H1 (cell line): ENCODE measurements around the gene OMA1. TPM values are rescaled to one million over a fixed set of nuclear protein-coding genes. Genes with fewer than 3 reads are reported as not detected.

Experiments
- CTCF ChIA-PET: fragments of 300-600 bp; sonication (Branson Sonifier 250); formaldehyde crosslinking; loops from one replicate; lab custom pipeline; 2021; ENCODE audit not compliant: partially characterized antibody; lab: Charles Lee
- POLR2A ChIA-PET: fragments of 300-600 bp; sonication (Branson Sonifier 250); formaldehyde crosslinking; loops from one replicate; lab custom pipeline; 2021; ENCODE audit warnings: inconsistent platforms; ENCODE audit not compliant: partially characterized antibody; lab: Charles Lee
- DNase-seq, 2 experiments: peaks; one replicate each; pipeline versions ENCODE4 v3.0.0 to v3.0.0-alpha.2; 2010 to 2022; ENCODE audit warnings: low spot score in 2 of 2, low read depth in 1 of 2, mixed read lengths in 1 of 2
- FAIRE-seq: peaks from 2 replicates; lab custom pipeline; 2011; peaks lifted over from hg19 to GRCh38; lab: Jason Lieb, UNC
- H2AFZ ChIP-seq: 2 replicates; pipeline ENCODE4 v1.8.1; 2012; ENCODE audit warnings: low read length, inconsistent platforms
- H2AK5ac ChIP-seq: 2 replicates; pipeline ENCODE4 v1.6.1; 2013; ENCODE audit warnings: low read depth, low read length
- H2BK120ac ChIP-seq: replicated peaks from 2 replicates; pipeline ENCODE3; 2013; ENCODE audit warnings: low read depth, low read length, inconsistent platforms
- H2BK12ac ChIP-seq: 2 replicates; pipeline ENCODE4 v1.6.1; 2013; ENCODE audit warnings: low read depth, low read length
- H2BK15ac ChIP-seq: 2 replicates; pipeline ENCODE4 v1.6.1; 2013; ENCODE audit warnings: low read length
- H2BK20ac ChIP-seq: 2 replicates; pipeline ENCODE4 v1.6.1; 2013; ENCODE audit warnings: low read length
- H2BK5ac ChIP-seq: 2 replicates; pipeline ENCODE4 v1.6.1; 2013; ENCODE audit warnings: low read depth, low read length
- H3K14ac ChIP-seq: 2 replicates; pipeline ENCODE4 v1.6.1; 2013; ENCODE audit warnings: inconsistent platforms; ENCODE audit not compliant: insufficient read length
- H3K18ac ChIP-seq: 2 replicates; pipeline ENCODE4 v1.6.1; 2013; ENCODE audit warnings: low read length; ENCODE audit errors: extremely low read depth
- H3K23ac ChIP-seq: 2 replicates; pipeline ENCODE4 v1.6.1; 2013; ENCODE audit warnings: inconsistent platforms; ENCODE audit not compliant: insufficient read length
- H3K23me2 ChIP-seq: 2 replicates; pipeline ENCODE4 v1.6.1; 2013; ENCODE audit warnings: low read depth, low read length
- H3K27ac ChIP-seq: 2 replicates; pipeline ENCODE4 v1.6.1; 2011; ENCODE audit warnings: low read depth, low read length, inconsistent platforms
- H3K27me3 ChIP-seq, 4 experiments: replicated peaks in 1 of 4; 1 replicate in 1 of 4; 2 replicates in 3 of 4; pipeline versions ENCODE4 v1.6.1 to v1.8.1; 2011 to 2013; ENCODE audit warnings: low read length in 3 of 4, mild to moderate bottlenecking in 3 of 4, inconsistent platforms in 2 of 4, mixed read lengths in 2 of 4, moderate library complexity in 1 of 4; ENCODE audit not compliant: control insufficient read depth in 3 of 4, insufficient read depth in 3 of 4; ENCODE audit errors: extremely low read depth in 1 of 4
- H3K36me3 ChIP-seq, 4 experiments: 2 replicates each; pipeline versions ENCODE4 v1.6.1 to v1.8.1; 2011 to 2013; ENCODE audit warnings: mild to moderate bottlenecking in 4 of 4, low read length in 3 of 4, moderate library complexity in 2 of 4, control low read depth in 1 of 4, inconsistent platforms in 1 of 4; ENCODE audit not compliant: insufficient read depth in 4 of 4, control insufficient read depth in 2 of 4
- H3K4ac ChIP-seq: replicated peaks from 2 replicates; pipeline ENCODE3; 2013; ENCODE audit warnings: low read length, low read depth, mixed read lengths, inconsistent platforms; ENCODE audit not compliant: insufficient read length
- H3K4me1 ChIP-seq, 4 experiments: replicated peaks in 1 of 4; 1 replicate in 1 of 4; 2 replicates in 3 of 4; pipeline versions ENCODE4 v1.6.1 to v1.8.1; 2011 to 2013; ENCODE audit warnings: low read length in 3 of 4, inconsistent platforms in 2 of 4, mixed read lengths in 1 of 4; ENCODE audit not compliant: insufficient read depth in 4 of 4, control insufficient read depth in 3 of 4
- H3K4me2 ChIP-seq, 2 experiments: 2 replicates each; pipeline versions ENCODE4 v1.6.1 to v1.8.1; 2011 to 2013; ENCODE audit warnings: low read depth in 2 of 2, low read length in 2 of 2, control low read depth in 1 of 2, inconsistent platforms in 1 of 2, mild to moderate bottlenecking in 1 of 2; ENCODE audit not compliant: insufficient read depth in 1 of 2
- H3K4me3 ChIP-seq, 4 experiments: fragments of 200-600, 300-600 bp in 1 of 4; sonication (generic), shearing (Covaris generic), sonication (Bioruptor Twin) in 1 of 4; 2 replicates each; pipeline versions ENCODE4 v1.5.1 to v1.8.1; 2011 to 2016; ENCODE audit warnings: low read length in 4 of 4, low read depth in 3 of 4, control low read depth in 2 of 4, inconsistent platforms in 2 of 4, mild to moderate bottlenecking in 2 of 4, mixed read lengths in 1 of 4, moderate library complexity in 1 of 4; ENCODE audit not compliant: insufficient read depth in 2 of 4; ENCODE audit errors: extremely low read depth in 1 of 4
- H3K56ac ChIP-seq: replicated peaks from 2 replicates; pipeline ENCODE3; 2013; ENCODE audit warnings: low read depth, mild to moderate bottlenecking, mixed read lengths, low read length, inconsistent platforms; ENCODE audit not compliant: insufficient read length
- H3K79me1 ChIP-seq: 2 replicates; pipeline ENCODE4 v1.6.1; 2013; ENCODE audit warnings: low read depth, low read length, control low read depth
- H3K79me2 ChIP-seq, 2 experiments: 2 replicates each; pipeline versions ENCODE4 v1.6.1 to v1.8.1; 2012 to 2013; ENCODE audit warnings: low read length in 2 of 2, mild to moderate bottlenecking in 2 of 2, inconsistent platforms in 1 of 2; ENCODE audit not compliant: insufficient read depth in 2 of 2, control insufficient read depth in 1 of 2
- H3K9ac ChIP-seq, 4 experiments: replicated peaks in 1 of 4; 1 replicate in 1 of 4; 2 replicates in 3 of 4; pipeline versions ENCODE4 v1.6.1 to v1.8.1; 2011 to 2013; ENCODE audit warnings: low read depth in 3 of 4, low read length in 3 of 4, control low read depth in 2 of 4, mild to moderate bottlenecking in 2 of 4, moderate library complexity in 2 of 4, inconsistent platforms in 1 of 4; ENCODE audit errors: extremely low read depth in 1 of 4
- H3K9me3 ChIP-seq, 2 experiments: 2 replicates each; pipeline versions ENCODE4 v1.6.1 to v1.8.1; 2012 to 2013; ENCODE audit warnings: mild to moderate bottlenecking in 2 of 2, moderate library complexity in 2 of 2, control low read depth in 1 of 2, inconsistent platforms in 1 of 2, low read depth in 1 of 2, low read length in 1 of 2, mixed read lengths in 1 of 2; ENCODE audit not compliant: insufficient read depth in 2 of 2
- H4K20me1 ChIP-seq, 2 experiments: replicated peaks in 1 of 2; 2 replicates each; pipeline versions ENCODE3 to v1.8.1; 2011 to 2013; ENCODE audit warnings: inconsistent platforms in 2 of 2, low read length in 2 of 2, mild to moderate bottlenecking in 1 of 2; ENCODE audit not compliant: insufficient read depth in 2 of 2, control insufficient read depth in 1 of 2
- H4K5ac ChIP-seq: 2 replicates; pipeline ENCODE4 v1.6.1; 2013; ENCODE audit warnings: low read length, low read depth, mixed read lengths, inconsistent platforms; ENCODE audit not compliant: insufficient read length
- H4K8ac ChIP-seq: 2 replicates; pipeline ENCODE4 v1.8.0; 2013; ENCODE audit warnings: mild to moderate bottlenecking, moderate library complexity, low read length, inconsistent platforms; ENCODE audit not compliant: insufficient read depth; ENCODE audit errors: extremely low read depth
- H4K91ac ChIP-seq: replicated peaks from 2 replicates; pipeline ENCODE3; 2013; ENCODE audit warnings: low read length, mixed read lengths, inconsistent platforms; ENCODE audit not compliant: insufficient read length
- CBX5 ChIP-seq: fragments of 300-800, 300-1000 bp; sonication (generic); IDR thresholded peaks from 2 replicates; pipeline ENCODE4 v1.7.1; 2016; ENCODE audit warnings: antibody characterized with exemption, low read length, low read depth
- EP300 ChIP-seq, 2 experiments: IDR thresholded peaks; 1 replicate in 1 of 2; 2 replicates in 1 of 2; pipeline ENCODE4 v1.6.1; 2011 to 2012; ENCODE audit warnings: low read depth in 2 of 2, low read length in 2 of 2, mild to moderate bottlenecking in 2 of 2, borderline replicate concordance in 1 of 2, inconsistent platforms in 1 of 2, moderate library complexity in 1 of 2
- JUN ChIP-seq: IDR thresholded peaks from 2 replicates; pipeline ENCODE4 v1.6.1; 2011; ENCODE audit warnings: low read depth, mild to moderate bottlenecking, improper control_type of control experiment, low read length
- KDM4A ChIP-seq: IDR thresholded peaks from one replicate; pipeline ENCODE4 v1.7.1; 2012; ENCODE audit warnings: low read depth, mild to moderate bottlenecking, moderate library complexity, low read length, inconsistent platforms; ENCODE audit not compliant: severe bottlenecking
- MAFK ChIP-seq: IDR thresholded peaks from 2 replicates; pipeline ENCODE4 v1.6.1; 2012; ENCODE audit warnings: low read depth, mild to moderate bottlenecking, improper control_type of control experiment, low read length
- NANOG ChIP-seq: IDR thresholded peaks from 2 replicates; pipeline ENCODE4 v1.6.1; 2011; ENCODE audit warnings: low read length, low read depth, mild to moderate bottlenecking, inconsistent platforms; ENCODE audit not compliant: insufficient read depth, poor library complexity, severe bottlenecking
- RXRA ChIP-seq: IDR thresholded peaks from 2 replicates; pipeline ENCODE4 v1.6.1; 2011; ENCODE audit warnings: low read depth, mild to moderate bottlenecking, low read length, moderate library complexity; ENCODE audit not compliant: insufficient read depth
- TAF1 ChIP-seq: IDR thresholded peaks from 2 replicates; pipeline ENCODE4 v1.6.1; 2011; ENCODE audit warnings: mild to moderate bottlenecking, low read depth, low read length
- ZNF274 ChIP-seq: IDR thresholded peaks from 2 replicates; pipeline ENCODE4 v1.7.0; 2012; ENCODE audit warnings: low read length, borderline replicate concordance; ENCODE audit errors: extremely low read depth
- WGBS, 2 experiments: shearing (Covaris generic) in 1 of 2; methylation state at CpG; one replicate each; pipeline versions ENCODE4 v1.1.6 to v1.1.7; 2013 to 2015; ENCODE audit warnings: low lambda C conversion rate in 2 of 2, mixed read lengths in 2 of 2, inconsistent platforms in 1 of 2, low coverage in 1 of 2, missing lambda C conversion rate in 1 of 2; ENCODE audit not compliant: insufficient replicate concordance in 2 of 2, insufficient coverage in 1 of 2, insufficient read length in 1 of 2; ENCODE audit errors: extremely low coverage in 1 of 2, missing lambda C conversion rate in 1 of 2; 5-methylcytosine and 5-hydroxymethylcytosine counted together
- polyA plus RNA-seq, 7 experiments: library from polyadenylated mRNA; depleted of rRNA in 3 of 7; stranded (reverse) in 5 of 7; unstranded in 2 of 7; fragments of >200 nt in 5 of 7; fragments of 200-250 nt in 2 of 7; gene quantifications; 1 replicate in 5 of 7; 2 replicates in 1 of 7; 4 replicates in 1 of 7; pipeline versions ENCODE4 v1.2.1 to v1.2.3, GENCODE V29; 2011 to 2013; ENCODE audit warnings: missing spikeins in 2 of 7, mixed read lengths in 2 of 7
- total RNA-seq: library from RNA; stranded (reverse); fragmentation: NEBNext Ultra II Directional; extraction: Animal tissue kit (Norgen Biotek cat#: 25700); gene quantifications from 2 replicates; pipeline ENCODE4 v1.2.1, GENCODE V29; 2021
- TF ChIP-seq, protein P1 (sequence below): IDR thresholded peaks from 2 replicates; pipeline ENCODE4 v1.6.1; 2012; ENCODE audit warnings: inconsistent platforms
- TF ChIP-seq, protein P2 (sequence below), 3 experiments: IDR thresholded peaks; 1 replicate in 2 of 3; 2 replicates in 1 of 3; pipeline versions ENCODE4 v1.5.1 to v1.6.1; 2011; ENCODE audit warnings: low read length in 3 of 3, mild to moderate bottlenecking in 3 of 3, inconsistent platforms in 2 of 3, low read depth in 1 of 3, moderate library complexity in 1 of 3; ENCODE audit not compliant: insufficient read depth in 1 of 3; ENCODE audit errors: control extremely low read depth in 1 of 3

Gene OMA1
- total and polyA plus RNA-seq, 2 of the 8 experiments (the other 6 are each of a cell fraction or from before 2014, with no cell fraction given), result 7.7 to 11.7 TPM

GRCh38 chr1:58468612-58469011 is 77.9 kb downstream of the OMA1 start:
- H2BK12ac ChIP-seq, result no peak overlapping the region
- TF ChIP-seq JUN (no peak), TAF1 (no peak), ZNF274 (no peak), NANOG (no peak), MAFK (no peak), EP300 (IDR thresholded peaks at IDR 0.05; ENCODE audit: borderline replicate concordance in 1 of 2, low read depth in 2 of 2, low read length in 2 of 2) (no peak), KDM4A (no peak), RXRA (no peak), CBX5 (no peak)
- TF ChIP-seq, protein P1, sequence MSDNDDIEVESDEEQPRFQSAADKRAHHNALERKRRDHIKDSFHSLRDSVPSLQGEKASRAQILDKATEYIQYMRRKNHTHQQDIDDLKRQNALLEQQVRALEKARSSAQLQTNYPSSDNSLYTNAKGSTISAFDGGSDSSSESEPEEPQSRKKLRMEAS, result no peak
- TF ChIP-seq, protein P2, sequence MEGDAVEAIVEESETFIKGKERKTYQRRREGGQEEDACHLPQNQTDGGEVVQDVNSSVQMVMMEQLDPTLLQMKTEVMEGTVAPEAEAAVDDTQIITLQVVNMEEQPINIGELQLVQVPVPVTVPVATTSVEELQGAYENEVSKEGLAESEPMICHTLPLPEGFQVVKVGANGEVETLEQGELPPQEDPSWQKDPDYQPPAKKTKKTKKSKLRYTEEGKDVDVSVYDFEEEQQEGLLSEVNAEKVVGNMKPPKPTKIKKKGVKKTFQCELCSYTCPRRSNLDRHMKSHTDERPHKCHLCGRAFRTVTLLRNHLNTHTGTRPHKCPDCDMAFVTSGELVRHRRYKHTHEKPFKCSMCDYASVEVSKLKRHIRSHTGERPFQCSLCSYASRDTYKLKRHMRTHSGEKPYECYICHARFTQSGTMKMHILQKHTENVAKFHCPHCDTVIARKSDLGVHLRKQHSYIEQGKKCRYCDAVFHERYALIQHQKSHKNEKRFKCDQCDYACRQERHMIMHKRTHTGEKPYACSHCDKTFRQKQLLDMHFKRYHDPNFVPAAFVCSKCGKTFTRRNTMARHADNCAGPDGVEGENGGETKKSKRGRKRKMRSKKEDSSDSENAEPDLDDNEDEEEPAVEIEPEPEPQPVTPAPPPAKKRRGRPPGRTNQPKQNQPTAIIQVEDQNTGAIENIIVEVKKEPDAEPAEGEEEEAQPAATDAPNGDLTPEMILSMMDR (IDR thresholded peaks at IDR 0.05; ENCODE audit: control extremely low read depth in 1 of 3, insufficient read depth in 1 of 3, low read depth in 1 of 3, low read length in 3 of 3), result no peak

More at GRCh38 chr1:58468612-58469011, 77.9 kb downstream of the OMA1 start:
- Histone ChIP-seq H3K4me3 (no peak overlapping the region), H3K4me2 (no peak overlapping the region), H2BK15ac (no peak overlapping the region), H3K79me2 (no peaks in the 10 kb centered on the region), H3K18ac (no peak overlapping the region; the same call in 1 of the 2 replicates), H3K27me3 (no peaks in the 10 kb centered on the region), H2AFZ (no peak overlapping the region), H3K4me1 (peaks cover 0 to 8% (median 5%) of the 10 kb centered on the region in 4 experiments; a peak in 5 of 7 replicates), H4K5ac (no peak overlapping the region), H3K9ac (no peak overlapping the region), H2BK5ac (no peak overlapping the region), H4K91ac (no peak overlapping the region), H3K23me2 (no peaks in the 10 kb centered on the region), H4K20me1 (no peaks in the 10 kb centered on the region), H3K79me1 (no peaks in the 10 kb centered on the region), H2BK120ac (no peak overlapping the region), H3K14ac (no peak overlapping the region), H3K9me3 (no peaks in the 10 kb centered on the region), H4K8ac (no peak overlapping the region), H3K56ac (no peak overlapping the region), H3K27ac (no peak overlapping the region), H3K4ac (no peak overlapping the region), H3K23ac (no peak overlapping the region), H2AK5ac (no peak overlapping the region), H2BK20ac (no peak overlapping the region), H3K36me3 (no peaks in the 10 kb centered on the region)
- ChIA-PET CTCF (interaction anchor here (1.6 kb wide), 1 partner anchor 264 kb away, joined by 3 read pairs; no protein-coding TSS in a partner anchor), POLR2A (no interaction called here)
- FAIRE-seq, result no peak
- no peak for DNase-seq
- 91% methylated on average over 5 of the region's 5 CpGs; no CpG with 5 or more reads in 1 of the 2 experiments for WGBS, 2 experiments
